A549 (cell line): ENCODE data around the gene CATSPERE. TPM values are rescaled to one million over a fixed set of nuclear protein-coding genes. Genes with fewer than 3 reads are reported as not detected.

Source experiments
- BHLHE40 ChIP-seq: IDR thresholded peaks from 2 replicates; pipeline ENCODE4 v1.6.1; 2012; ENCODE audit warnings: low read depth, low read length, inconsistent platforms
- CBX2 ChIP-seq: fragments of 200-600 bp; sonication (generic); IDR thresholded peaks from 2 replicates; pipeline ENCODE4 v1.6.1; 2016; ENCODE audit warnings: low read depth, mild to moderate bottlenecking, borderline replicate concordance
- CEBPB ChIP-seq, 2 experiments: fragments of >200 bp in 1 of 2; sonication (Bioruptor Twin) in 1 of 2; formaldehyde crosslinking in 1 of 2; IDR thresholded peaks; 2 replicates each; pipeline ENCODE4 v1.6.1; 2012 to 2016
- CHD2 ChIP-seq: fragments of 150-350 bp; IDR thresholded peaks from 2 replicates; pipeline ENCODE4 v1.6.1; 2014; ENCODE audit warnings: low read length; ENCODE audit not compliant: partially characterized antibody
- ESRRA ChIP-seq: fragments of 150-350 bp; IDR thresholded peaks from 2 replicates; pipeline ENCODE4 v1.6.1; 2014; ENCODE audit warnings: mild to moderate bottlenecking, low read length, borderline replicate concordance
- FOXS1 ChIP-seq: fragments of 250-450 bp; sonication (Bioruptor Pico); IDR thresholded peaks from 2 replicates; pipeline ENCODE4 v1.5.0; 2020; ENCODE audit warnings: mild to moderate bottlenecking, moderate library complexity
- HEYL ChIP-seq: fragments of 250-450 bp; sonication (Bioruptor Pico); IDR thresholded peaks from 2 replicates; pipeline ENCODE4 v1.8.0; 2021; ENCODE audit warnings: mild to moderate bottlenecking, moderate library complexity
- HOXA7 ChIP-seq: fragments of 250-450 bp; sonication (Bioruptor Pico); IDR thresholded peaks from 2 replicates; pipeline ENCODE4 v1.5.0; 2020; ENCODE audit warnings: mild to moderate bottlenecking, moderate library complexity
- JUN ChIP-seq, 2 experiments: fragments of >200 bp; sonication (Bioruptor Twin); formaldehyde crosslinking; IDR thresholded peaks; 2 replicates in 1 of 2; 3 replicates in 1 of 2; pipeline ENCODE4 v1.6.1; 2016 to 2017
- KDM5A ChIP-seq: fragments of 200-600 bp; sonication (generic); IDR thresholded peaks from 2 replicates; pipeline ENCODE4 v1.6.1; 2016; ENCODE audit warnings: antibody characterized with exemption, mild to moderate bottlenecking
- MAFK ChIP-seq: fragments of 450-650 bp; IDR thresholded peaks from 2 replicates; pipeline ENCODE4 v1.6.1; 2014; ENCODE audit not compliant: partially characterized antibody
- MYC ChIP-seq: IDR thresholded peaks from 2 replicates; pipeline ENCODE4 v1.6.1; 2012; ENCODE audit warnings: mild to moderate bottlenecking, inconsistent platforms, low read length, improper control_type of control experiment, borderline replicate concordance
- NPAS2 ChIP-seq: fragments of 250-450 bp; sonication (Bioruptor Pico); IDR thresholded peaks from 2 replicates; pipeline ENCODE4 v1.8.0; 2022; ENCODE audit warnings: mild to moderate bottlenecking, moderate library complexity, borderline replicate concordance
- PHF8 ChIP-seq: fragments of 200-600 bp; sonication (generic); IDR thresholded peaks from 2 replicates; pipeline ENCODE4 v1.6.1; 2016; ENCODE audit warnings: low read depth, mild to moderate bottlenecking, antibody characterized with exemption, moderate library complexity, borderline replicate concordance
- POLR2A ChIP-seq: IDR thresholded peaks from 2 replicates; pipeline ENCODE4 v1.6.1; 2012; ENCODE audit warnings: mild to moderate bottlenecking, low read length
- POLR2AphosphoS2 ChIP-seq: conservative IDR thresholded peaks from 2 replicates; pipeline ENCODE4 v1.6.1; 2012; ENCODE audit warnings: low read length, improper control_type of control experiment, inconsistent platforms
- RFX5 ChIP-seq: fragments of 450-650 bp; IDR thresholded peaks from 2 replicates; pipeline ENCODE4 v1.7.1; 2014; ENCODE audit warnings: antibody characterized with exemption, mild to moderate bottlenecking, moderate library complexity
- RNF2 ChIP-seq: fragments of 200-600 bp; sonication (generic); IDR thresholded peaks from 2 replicates; pipeline ENCODE4 v1.6.1; 2016; ENCODE audit warnings: low read depth, mild to moderate bottlenecking, antibody characterized with exemption, moderate library complexity, borderline replicate concordance
- SMC3 ChIP-seq: fragments of >200 bp; sonication (Bioruptor Twin); formaldehyde crosslinking; IDR thresholded peaks from 3 replicates; pipeline ENCODE4 v1.6.1; 2018; ENCODE audit warnings: inconsistent platforms
- TFCP2L1 ChIP-seq: fragments of 250-450 bp; sonication (Bioruptor Pico); IDR thresholded peaks from 2 replicates; pipeline ENCODE4 v1.5.0; 2021; ENCODE audit warnings: mild to moderate bottlenecking
- TP53 ChIP-seq: fragments of 250-450 bp; sonication (Bioruptor Pico); IDR thresholded peaks from 2 replicates; pipeline ENCODE4 v1.5.0; 2021; ENCODE audit warnings: mild to moderate bottlenecking, moderate library complexity
- ZC3H11A ChIP-seq: fragments of 450-650 bp; IDR thresholded peaks from 2 replicates; pipeline ENCODE4 v1.6.1; 2014; ENCODE audit warnings: antibody characterized with exemption, mild to moderate bottlenecking
- ZFP36 ChIP-seq: fragments of 450-650 bp; IDR thresholded peaks from 2 replicates; pipeline ENCODE4 v1.6.1; 2014; ENCODE audit warnings: borderline replicate concordance; ENCODE audit not compliant: partially characterized antibody
- polyA plus RNA-seq, 4 experiments: library from polyadenylated mRNA; depleted of rRNA in 3 of 4; stranded (reverse); fragments of >200 nt; fragmentation: RNase III in 1 of 4; extraction: RNeasy Plus Mini Kit Qiagen cat#74134 plus additional on column Dnase treatment in 1 of 4; gene quantifications; 2 replicates in 3 of 4; 3 replicates in 1 of 4; pipeline ENCODE4 v1.2.3, GENCODE V29; 2011 to 2017
- TF ChIP-seq, protein P1 (sequence below): fragments of >200 bp; sonication (Bioruptor Twin); formaldehyde crosslinking; IDR thresholded peaks from 3 replicates; pipeline ENCODE4 v1.5.1; 2016
- TF ChIP-seq, protein P2 (sequence below): fragments of >200 bp; sonication (Bioruptor Twin); formaldehyde crosslinking; IDR thresholded peaks from 3 replicates; pipeline ENCODE4 v1.6.1; 2016
- TF ChIP-seq, protein P3 (sequence below): fragments of 450-650 bp; IDR thresholded peaks from 2 replicates; pipeline ENCODE4 v1.6.1; 2014; ENCODE audit warnings: antibody characterized with exemption
- TF ChIP-seq, protein P4 (sequence below): IDR thresholded peaks from 2 replicates; pipeline ENCODE4 v1.6.1; 2012; ENCODE audit warnings: low read depth, borderline replicate concordance
- TF ChIP-seq, protein P5 (sequence below): IDR thresholded peaks from 2 replicates; pipeline ENCODE4 v1.6.1; 2012
- TF ChIP-seq, protein P6 (sequence below): fragments of 150-350 bp; IDR thresholded peaks from 2 replicates; pipeline ENCODE4 v1.6.1; 2014; ENCODE audit warnings: low read depth, mild to moderate bottlenecking, low read length
- TF ChIP-seq, protein P7 (sequence below): fragments of 250-450 bp; sonication (Bioruptor Pico); IDR thresholded peaks from 2 replicates; pipeline ENCODE4 v1.5.0; 2020; ENCODE audit warnings: low read depth, mild to moderate bottlenecking, moderate library complexity

CATSPERE gene
- polyA plus RNA-seq, 2 of the 4 experiments (the other 2 are of a cell fraction): 0.25 to 0.43 TPM

DNA sequence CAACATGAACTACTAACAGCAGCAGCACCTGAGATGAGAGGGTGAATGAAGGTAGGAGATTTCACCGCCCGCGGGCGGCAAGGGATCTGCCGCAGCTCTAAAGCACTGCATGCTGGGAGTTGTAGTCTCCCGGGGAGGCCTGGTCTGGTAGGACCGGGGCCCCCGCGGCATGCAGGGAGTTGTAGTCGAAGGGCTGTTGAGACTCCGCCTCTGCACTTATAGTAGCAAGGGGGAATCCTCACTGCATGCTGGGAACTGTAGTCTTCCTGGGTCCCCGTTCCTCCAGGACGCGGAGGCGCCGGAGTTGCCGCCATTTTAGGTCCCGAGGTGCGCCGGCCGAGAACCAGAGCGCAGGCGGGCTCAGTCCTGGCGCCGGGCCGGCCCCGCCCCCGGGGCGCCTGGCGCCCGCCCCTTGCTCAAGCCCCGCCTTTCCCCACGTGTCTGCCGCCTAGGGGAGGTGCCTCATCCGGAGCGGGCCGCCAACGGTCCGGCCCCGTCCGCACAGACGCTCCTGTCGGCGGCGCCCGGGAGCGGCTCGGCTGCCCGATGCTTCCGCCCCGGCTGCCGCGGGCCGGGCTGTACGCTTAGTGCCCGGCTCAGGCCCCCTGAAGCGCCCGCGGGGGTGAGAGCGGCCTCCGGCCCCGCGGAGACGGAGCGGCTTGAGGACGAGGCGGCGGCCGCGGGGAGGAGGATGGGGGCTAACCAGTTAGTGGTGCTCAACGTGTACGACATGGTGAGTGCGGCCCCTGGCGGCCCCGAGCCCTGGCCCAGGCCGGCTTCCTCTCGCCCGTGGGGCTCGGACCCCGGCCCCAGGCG is 191.8 kb downstream of the CATSPERE start, which contains the start of gene DESI2 (continued):
- TF ChIP-seq JUN (IDR thresholded peaks at IDR 0.05): peak; percentile 66 to 93; a peak in 4 of 5 replicates
- TF ChIP-seq, protein P1, sequence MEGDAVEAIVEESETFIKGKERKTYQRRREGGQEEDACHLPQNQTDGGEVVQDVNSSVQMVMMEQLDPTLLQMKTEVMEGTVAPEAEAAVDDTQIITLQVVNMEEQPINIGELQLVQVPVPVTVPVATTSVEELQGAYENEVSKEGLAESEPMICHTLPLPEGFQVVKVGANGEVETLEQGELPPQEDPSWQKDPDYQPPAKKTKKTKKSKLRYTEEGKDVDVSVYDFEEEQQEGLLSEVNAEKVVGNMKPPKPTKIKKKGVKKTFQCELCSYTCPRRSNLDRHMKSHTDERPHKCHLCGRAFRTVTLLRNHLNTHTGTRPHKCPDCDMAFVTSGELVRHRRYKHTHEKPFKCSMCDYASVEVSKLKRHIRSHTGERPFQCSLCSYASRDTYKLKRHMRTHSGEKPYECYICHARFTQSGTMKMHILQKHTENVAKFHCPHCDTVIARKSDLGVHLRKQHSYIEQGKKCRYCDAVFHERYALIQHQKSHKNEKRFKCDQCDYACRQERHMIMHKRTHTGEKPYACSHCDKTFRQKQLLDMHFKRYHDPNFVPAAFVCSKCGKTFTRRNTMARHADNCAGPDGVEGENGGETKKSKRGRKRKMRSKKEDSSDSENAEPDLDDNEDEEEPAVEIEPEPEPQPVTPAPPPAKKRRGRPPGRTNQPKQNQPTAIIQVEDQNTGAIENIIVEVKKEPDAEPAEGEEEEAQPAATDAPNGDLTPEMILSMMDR: peak; percentile 70
- TF ChIP-seq, protein P2, sequence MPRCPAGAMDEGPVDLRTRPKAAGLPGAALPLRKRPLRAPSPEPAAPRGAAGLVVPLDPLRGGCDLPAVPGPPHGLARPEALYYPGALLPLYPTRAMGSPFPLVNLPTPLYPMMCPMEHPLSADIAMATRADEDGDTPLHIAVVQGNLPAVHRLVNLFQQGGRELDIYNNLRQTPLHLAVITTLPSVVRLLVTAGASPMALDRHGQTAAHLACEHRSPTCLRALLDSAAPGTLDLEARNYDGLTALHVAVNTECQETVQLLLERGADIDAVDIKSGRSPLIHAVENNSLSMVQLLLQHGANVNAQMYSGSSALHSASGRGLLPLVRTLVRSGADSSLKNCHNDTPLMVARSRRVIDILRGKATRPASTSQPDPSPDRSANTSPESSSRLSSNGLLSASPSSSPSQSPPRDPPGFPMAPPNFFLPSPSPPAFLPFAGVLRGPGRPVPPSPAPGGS: peak; percentile 88
- peak; percentile 61; the same call in 1 of the 2 replicates for TF ChIP-seq TP53
- TF ChIP-seq TFCP2L1 (CRISPR knock-in tag): no peak
- no peak for TF ChIP-seq CHD2
- TF ChIP-seq POLR2A: peak; percentile 96
- no peak for TF ChIP-seq HOXA7 (CRISPR knock-in tag)
- no peak for TF ChIP-seq NPAS2 (CRISPR knock-in tag)
- TF ChIP-seq CEBPB (IDR thresholded peaks at IDR 0.05): no peak
- no peak for TF ChIP-seq KDM5A
- TF ChIP-seq ESRRA: no peak
- TF ChIP-seq, protein P3, sequence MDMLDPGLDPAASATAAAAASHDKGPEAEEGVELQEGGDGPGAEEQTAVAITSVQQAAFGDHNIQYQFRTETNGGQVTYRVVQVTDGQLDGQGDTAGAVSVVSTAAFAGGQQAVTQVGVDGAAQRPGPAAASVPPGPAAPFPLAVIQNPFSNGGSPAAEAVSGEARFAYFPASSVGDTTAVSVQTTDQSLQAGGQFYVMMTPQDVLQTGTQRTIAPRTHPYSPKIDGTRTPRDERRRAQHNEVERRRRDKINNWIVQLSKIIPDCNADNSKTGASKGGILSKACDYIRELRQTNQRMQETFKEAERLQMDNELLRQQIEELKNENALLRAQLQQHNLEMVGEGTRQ: peak; percentile 29; the same call in 1 of the 2 replicates
- TF ChIP-seq HEYL (CRISPR knock-in tag): no peak
- TF ChIP-seq RNF2: no peak
- peak; percentile 66 for TF ChIP-seq SMC3
- TF ChIP-seq MYC: no peak
- TF ChIP-seq, protein P4, sequence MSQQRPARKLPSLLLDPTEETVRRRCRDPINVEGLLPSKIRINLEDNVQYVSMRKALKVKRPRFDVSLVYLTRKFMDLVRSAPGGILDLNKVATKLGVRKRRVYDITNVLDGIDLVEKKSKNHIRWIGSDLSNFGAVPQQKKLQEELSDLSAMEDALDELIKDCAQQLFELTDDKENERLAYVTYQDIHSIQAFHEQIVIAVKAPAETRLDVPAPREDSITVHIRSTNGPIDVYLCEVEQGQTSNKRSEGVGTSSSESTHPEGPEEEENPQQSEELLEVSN: no peak; the same call in 1 of the 2 replicates
- TF ChIP-seq, protein P5, sequence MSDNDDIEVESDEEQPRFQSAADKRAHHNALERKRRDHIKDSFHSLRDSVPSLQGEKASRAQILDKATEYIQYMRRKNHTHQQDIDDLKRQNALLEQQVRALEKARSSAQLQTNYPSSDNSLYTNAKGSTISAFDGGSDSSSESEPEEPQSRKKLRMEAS: peak; percentile 76
- TF ChIP-seq BHLHE40: no peak
- no peak for TF ChIP-seq FOXS1 (CRISPR knock-in tag)
- TF ChIP-seq, protein P6, sequence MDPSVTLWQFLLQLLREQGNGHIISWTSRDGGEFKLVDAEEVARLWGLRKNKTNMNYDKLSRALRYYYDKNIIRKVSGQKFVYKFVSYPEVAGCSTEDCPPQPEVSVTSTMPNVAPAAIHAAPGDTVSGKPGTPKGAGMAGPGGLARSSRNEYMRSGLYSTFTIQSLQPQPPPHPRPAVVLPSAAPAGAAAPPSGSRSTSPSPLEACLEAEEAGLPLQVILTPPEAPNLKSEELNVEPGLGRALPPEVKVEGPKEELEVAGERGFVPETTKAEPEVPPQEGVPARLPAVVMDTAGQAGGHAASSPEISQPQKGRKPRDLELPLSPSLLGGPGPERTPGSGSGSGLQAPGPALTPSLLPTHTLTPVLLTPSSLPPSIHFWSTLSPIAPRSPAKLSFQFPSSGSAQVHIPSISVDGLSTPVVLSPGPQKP: no peak
- no peak for TF ChIP-seq ZFP36
- TF ChIP-seq MAFK: no peak
- no peak for TF ChIP-seq ZC3H11A
- peak; percentile 97 for TF ChIP-seq PHF8
- TF ChIP-seq, protein P7, sequence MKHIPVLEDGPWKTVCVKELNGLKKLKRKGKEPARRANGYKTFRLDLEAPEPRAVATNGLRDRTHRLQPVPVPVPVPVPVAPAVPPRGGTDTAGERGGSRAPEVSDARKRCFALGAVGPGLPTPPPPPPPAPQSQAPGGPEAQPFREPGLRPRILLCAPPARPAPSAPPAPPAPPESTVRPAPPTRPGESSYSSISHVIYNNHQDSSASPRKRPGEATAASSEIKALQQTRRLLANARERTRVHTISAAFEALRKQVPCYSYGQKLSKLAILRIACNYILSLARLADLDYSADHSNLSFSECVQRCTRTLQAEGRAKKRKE (CRISPR knock-in tag): no peak
- TF ChIP-seq RFX5: no peak
- no peak for TF ChIP-seq POLR2AphosphoS2
- TF ChIP-seq CBX2: no peak
